Stimulated activated effector memory CD8-positive, alpha-beta T cell treated with anti-CD3 and anti-CD28 coated beads, Interleukin-12 subunit alpha, Interleukin-12 subunit beta, amount 100 ng/mL, for 72 hours (primary cell): ENCODE measurements around the gene MAP3K1.
"Not testable (repeated sequence)": the region's sequence is repeated elsewhere in the genome, so short reads cannot be mapped to it uniquely, and the experiment has no call there.

ENCODE experiments used
- ATAC-seq: fragments of 150-1000 bp; cut with Tn5 transposase; 2 replicates; pipeline ENCODE4 v1.10.0; 2021
- DNase-seq, 2 donors: peaks; one replicate each; pipeline ENCODE4 v3.0.0; 2021 to 2022; ENCODE audit warnings: low spot score in 2 of 2
- H3K27ac Mint-ChIP-seq: one replicate; pipeline ENCODE4 v1.8.0; 2022; ENCODE audit warnings: mild to moderate bottlenecking, mixed read lengths
- H3K36me3 Mint-ChIP-seq: one replicate; pipeline ENCODE4 v1.8.0; 2022; ENCODE audit warnings: mild to moderate bottlenecking, mixed read lengths
- H3K4me1 Mint-ChIP-seq: one replicate; pipeline ENCODE4 v1.8.0; 2022; ENCODE audit warnings: mixed read lengths
- H3K4me3 Mint-ChIP-seq: one replicate; pipeline ENCODE4 v1.8.0; 2022; ENCODE audit warnings: mild to moderate bottlenecking, mixed read lengths
- H3K9me3 Mint-ChIP-seq: one replicate; pipeline ENCODE4 v1.8.0; 2022; ENCODE audit warnings: mixed read lengths

MAP3K1 gene

GRCh38 chr5:56814963-56815657 is at the start of gene MAP3K1:
MAP3K1 (plus strand) TSS chr5:56815549; CDS start chr5:56815574, 25 bp downstream.
- H3K4me3 Mint-ChIP-seq: peak within 1 kb of the TSS; percentile 85
- DNase-seq: peak; percentile 78 to 84
- peaks cover 21% of the 10 kb centered on the region for H3K4me1 Mint-ChIP-seq
- H3K27ac Mint-ChIP-seq: peak within 1 kb of the TSS; percentile 89
- ATAC-seq: peak; percentile 81
- peaks cover 4% of the 10 kb centered on the region for H3K36me3 Mint-ChIP-seq
- no peaks in the 10 kb centered on the region for H3K9me3 Mint-ChIP-seq

GRCh38 chr5:56766926-56767325 is 48.4 kb upstream of the MAP3K1 start:
- ATAC-seq (no peak), DNase-seq (no peak)
- no peaks in the 10 kb centered on the region for H3K4me1 Mint-ChIP-seq
- no peak overlapping the region for H3K27ac Mint-ChIP-seq
- no peak overlapping the region for H3K4me3 Mint-ChIP-seq
- H3K36me3 Mint-ChIP-seq: no peaks in the 10 kb centered on the region
- H3K9me3 Mint-ChIP-seq: no peaks in the 10 kb centered on the region

GRCh38 chr5:56769875-56770604 is 45.3 kb upstream of the MAP3K1 start:
- H3K4me3 Mint-ChIP-seq: no peak overlapping the region
- H3K9me3 Mint-ChIP-seq: no peaks in the 10 kb centered on the region
- ATAC-seq: no peak
- no peak overlapping the region for H3K27ac Mint-ChIP-seq
- H3K4me1 Mint-ChIP-seq: no peaks in the 10 kb centered on the region
- DNase-seq: no peak
- no peaks in the 10 kb centered on the region for H3K36me3 Mint-ChIP-seq

- H3K4me3 Mint-ChIP-seq: no peak overlapping the region
- no peak overlapping the region for H3K27ac Mint-ChIP-seq
- no peaks in the 10 kb centered on the region for H3K9me3 Mint-ChIP-seq
- ATAC-seq (no peak), DNase-seq (no peak)
- no peaks in the 10 kb centered on the region for H3K4me1 Mint-ChIP-seq
- H3K36me3 Mint-ChIP-seq: no peaks in the 10 kb centered on the region
Observed at GRCh38 chr5:56772767-56773166, 42.6 kb upstream of the MAP3K1 start.

GRCh38 chr5:56774957-56775356 is 40.4 kb upstream of the MAP3K1 start:
- Mint-ChIP-seq H3K27ac (no peak overlapping the region), H3K4me1 (no peaks in the 10 kb centered on the region), H3K4me3 (no peak overlapping the region), H3K36me3 (no peaks in the 10 kb centered on the region), H3K9me3 (no peaks in the 10 kb centered on the region)
- ATAC-seq: no peak
- DNase-seq: no peak

DNA sequence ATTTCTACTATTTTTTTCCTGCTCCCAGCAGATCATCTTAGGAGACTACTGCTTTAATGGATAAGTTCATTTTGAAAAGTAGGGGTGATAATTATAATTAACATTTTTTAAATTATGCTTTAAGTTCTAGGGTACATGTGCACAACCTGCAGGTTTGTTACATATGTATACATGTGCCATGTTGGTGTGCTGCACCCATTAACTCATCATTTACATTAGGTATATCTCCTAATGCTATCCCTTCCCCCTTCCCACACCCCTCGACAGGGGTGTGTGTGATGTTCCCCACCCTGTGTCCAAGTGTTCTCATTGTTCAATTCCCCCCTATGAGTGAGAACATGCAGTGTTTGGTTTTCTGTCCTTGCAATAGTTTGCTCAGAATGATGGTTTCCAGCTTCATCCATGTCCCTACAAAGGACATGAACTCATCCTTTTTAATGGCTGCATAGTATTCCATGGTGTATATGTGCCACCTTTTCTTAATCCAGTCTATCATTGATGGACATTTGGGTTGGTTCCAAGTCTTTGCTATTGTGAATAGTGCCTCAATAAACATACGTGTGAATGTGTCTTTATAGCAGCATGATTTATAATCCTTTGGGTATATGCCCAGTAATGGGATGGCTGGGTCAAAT is 39.0 kb upstream of the MAP3K1 start:
- not testable (repeated sequence) for ATAC-seq, H3K9me3 Mint-ChIP-seq, H3K36me3 Mint-ChIP-seq, H3K4me3 Mint-ChIP-seq, DNase-seq, H3K4me1 Mint-ChIP-seq, H3K27ac Mint-ChIP-seq

GRCh38 chr5:56783261-56783660 is 32.1 kb upstream of the MAP3K1 start:
- H3K36me3 Mint-ChIP-seq: no peaks in the 10 kb centered on the region
- H3K27ac Mint-ChIP-seq: no peak overlapping the region
- peaks cover 2% of the 10 kb centered on the region for H3K9me3 Mint-ChIP-seq
- ATAC-seq: no peak
- no peak overlapping the region for H3K4me3 Mint-ChIP-seq
- H3K4me1 Mint-ChIP-seq: no peaks in the 10 kb centered on the region
- DNase-seq: no peak

GRCh38 chr5:56786346-56786745 is 29.0 kb upstream of the MAP3K1 start:
- H3K4me1 Mint-ChIP-seq: no peaks in the 10 kb centered on the region
- H3K27ac Mint-ChIP-seq: no peak overlapping the region
- no peaks in the 10 kb centered on the region for H3K9me3 Mint-ChIP-seq
- ATAC-seq (no peak), DNase-seq (no peak)
- H3K36me3 Mint-ChIP-seq: no peaks in the 10 kb centered on the region
- no peak overlapping the region for H3K4me3 Mint-ChIP-seq

DNA sequence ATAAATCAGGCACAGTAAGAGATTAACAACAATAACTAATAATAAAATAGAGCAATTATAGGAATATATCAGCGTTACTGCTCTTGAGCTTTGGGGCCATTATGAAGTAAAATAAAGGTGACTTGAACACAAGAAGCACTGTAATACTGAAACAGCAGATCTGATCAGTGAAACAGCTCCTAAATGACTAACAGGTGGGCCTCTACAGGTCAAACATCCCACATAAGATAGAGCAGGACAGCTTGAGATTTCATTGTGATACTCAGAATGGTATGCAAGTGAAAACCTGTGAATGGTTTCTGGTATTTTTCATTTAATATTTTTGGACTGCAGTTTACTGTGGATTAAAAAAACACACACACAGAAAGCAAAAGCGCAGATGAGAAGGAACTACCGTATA is 24.0 kb upstream of the MAP3K1 start:
- no peaks in the 10 kb centered on the region for H3K4me1 Mint-ChIP-seq
- no peaks in the 10 kb centered on the region for H3K9me3 Mint-ChIP-seq
- ATAC-seq (peak; percentile 99), DNase-seq (no peak)
- H3K36me3 Mint-ChIP-seq: no peaks in the 10 kb centered on the region
- no peak overlapping the region for H3K4me3 Mint-ChIP-seq
- H3K27ac Mint-ChIP-seq: no peak overlapping the region

DNA sequence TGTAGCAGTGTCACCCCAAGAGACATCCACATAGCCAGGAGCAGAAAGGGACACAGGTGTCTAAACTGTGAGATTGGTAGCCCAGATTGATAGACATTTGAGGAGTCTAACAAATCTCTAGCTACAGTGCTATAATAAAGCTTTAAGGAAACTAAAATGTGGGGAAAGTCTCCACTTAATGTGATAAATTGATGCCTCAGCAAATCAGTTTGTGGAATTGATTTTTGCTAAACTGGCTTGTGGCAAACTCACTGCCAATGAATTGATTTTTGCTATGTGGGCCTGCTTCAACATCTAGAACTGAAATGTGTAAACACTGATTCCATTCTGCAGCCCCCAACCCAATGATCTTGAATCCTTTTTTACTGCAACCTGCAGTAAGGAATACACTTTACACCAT is 16.8 kb upstream of the MAP3K1 start:
- H3K27ac Mint-ChIP-seq: no peak overlapping the region
- H3K9me3 Mint-ChIP-seq: no peaks in the 10 kb centered on the region
- peaks cover 2% of the 10 kb centered on the region for H3K4me1 Mint-ChIP-seq
- ATAC-seq (no peak), DNase-seq (no peak)
- no peak overlapping the region for H3K4me3 Mint-ChIP-seq
- H3K36me3 Mint-ChIP-seq: no peaks in the 10 kb centered on the region

GRCh38 chr5:56800186-56800585 is 15.2 kb upstream of the MAP3K1 start:
- Mint-ChIP-seq H3K27ac (no peak overlapping the region), H3K4me3 (no peak overlapping the region), H3K4me1 (peaks cover 10% of the 10 kb centered on the region), H3K36me3 (no peaks in the 10 kb centered on the region), H3K9me3 (no peaks in the 10 kb centered on the region)
- ATAC-seq: no peak
- DNase-seq: no peak

- Mint-ChIP-seq H3K4me1 (peaks cover 10% of the 10 kb centered on the region), H3K27ac (no peak overlapping the region), H3K36me3 (no peaks in the 10 kb centered on the region), H3K4me3 (no peak overlapping the region), H3K9me3 (no peaks in the 10 kb centered on the region)
- DNase-seq (no peak), ATAC-seq (no peak)
Observed at GRCh38 chr5:56801256-56801655, 14.1 kb upstream of the MAP3K1 start.

DNA sequence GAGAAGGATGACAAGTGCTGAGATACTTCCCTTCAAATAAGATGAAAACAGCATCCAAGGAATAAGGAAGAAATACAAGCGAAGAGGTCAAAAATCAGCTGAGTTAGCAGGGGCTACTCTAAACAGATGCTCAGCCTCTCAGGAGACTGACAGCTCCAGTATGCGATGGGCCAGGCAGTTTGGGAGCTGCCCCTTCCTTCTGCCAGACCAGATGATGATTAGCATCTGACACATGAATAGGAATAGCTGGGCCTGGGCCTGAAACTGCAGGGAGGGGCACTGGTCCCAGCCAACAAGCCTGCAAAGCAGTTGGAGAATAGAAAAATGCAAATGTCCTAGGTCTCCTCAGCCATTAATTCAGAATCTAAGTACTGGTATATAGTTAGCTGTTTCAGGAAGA is 13.1 kb upstream of the MAP3K1 start:
- H3K9me3 Mint-ChIP-seq: no peaks in the 10 kb centered on the region
- ATAC-seq: no peak
- no peak overlapping the region for H3K4me3 Mint-ChIP-seq
- peaks cover 10% of the 10 kb centered on the region for H3K4me1 Mint-ChIP-seq
- DNase-seq: no peak
- H3K36me3 Mint-ChIP-seq: no peaks in the 10 kb centered on the region
- no peak overlapping the region for H3K27ac Mint-ChIP-seq

- Mint-ChIP-seq H3K27ac (no peak overlapping the region), H3K9me3 (no peaks in the 10 kb centered on the region), H3K4me3 (no peak overlapping the region), H3K4me1 (peaks cover 10% of the 10 kb centered on the region), H3K36me3 (no peaks in the 10 kb centered on the region)
- ATAC-seq (no peak), DNase-seq (no peak)
Observed at GRCh38 chr5:56803025-56803424, 12.3 kb upstream of the MAP3K1 start.

- Mint-ChIP-seq H3K36me3 (no peaks in the 10 kb centered on the region), H3K4me3 (no peak overlapping the region), H3K27ac (peak overlapping the region; percentile 3), H3K9me3 (no peaks in the 10 kb centered on the region), H3K4me1 (peaks cover 10% of the 10 kb centered on the region)
- ATAC-seq: no peak
- no peak for DNase-seq
Observed at GRCh38 chr5:56803894-56804293, 11.5 kb upstream of the MAP3K1 start.

DNA sequence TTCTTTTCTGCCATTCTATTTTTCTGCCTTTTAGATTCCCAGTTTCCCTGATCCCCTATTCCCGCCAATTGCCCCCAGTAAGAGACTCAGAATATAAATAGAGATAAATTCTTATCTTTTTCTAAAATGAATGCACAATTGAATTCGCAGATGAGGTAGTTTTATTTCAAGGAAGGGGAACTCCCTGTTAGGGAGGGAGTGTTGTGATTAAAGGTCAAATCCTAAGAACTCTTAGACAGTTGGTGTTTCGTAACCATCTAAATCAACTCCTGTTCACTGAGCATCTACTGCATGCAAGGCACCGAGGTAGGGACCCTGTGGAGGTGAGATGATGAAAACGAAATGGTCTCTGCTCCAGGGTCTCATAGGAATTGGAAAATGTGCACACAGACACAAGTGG is 7.7 kb upstream of the MAP3K1 start:
- Mint-ChIP-seq H3K4me3 (no peak overlapping the region), H3K36me3 (no peaks in the 10 kb centered on the region), H3K9me3 (no peaks in the 10 kb centered on the region), H3K27ac (no peak overlapping the region), H3K4me1 (peaks cover 10% of the 10 kb centered on the region)
- DNase-seq (no peak), ATAC-seq (no peak)
